AG09319 (cell line): ENCODE data around the gene NATD1.

Experiments used
- DNase-seq: peaks from one replicate; pipeline ENCODE4 v3.0.0-alpha.2; 2010; ENCODE audit warnings: low read depth; ENCODE audit errors: extremely low read depth
- CTCF ChIP-seq: IDR thresholded peaks from 2 replicates; pipeline ENCODE4 v1.5.1; 2011; ENCODE audit warnings: low read depth, mild to moderate bottlenecking, inconsistent platforms, low read length, moderate library complexity

NATD1 gene

GRCh38 chr17:21287703-21288449 lies 34.7 kb upstream of the NATD1 start:
- DNase-seq: peak; percentile 88
- TF ChIP-seq CTCF: no peak

GRCh38 chr17:21286909-21287702 lies 33.9 kb upstream of the NATD1 start:
- DNase-seq: no peak
- TF ChIP-seq CTCF: no peak

- peak; percentile 95 for DNase-seq
- TF ChIP-seq CTCF: no peak; the same call in 1 of the 2 replicates
Measured at GRCh38 chr17:21286066-21286770, 33.0 kb upstream of the NATD1 start.

- no peak for DNase-seq
- no peak for TF ChIP-seq CTCF
Measured at GRCh38 chr17:21285164-21286065, 32.2 kb upstream of the NATD1 start.

GRCh38 chr17:21284319-21285163 lies 31.3 kb upstream of the NATD1 start, which contains the start of gene MAP2K3:
Gene MAP2K3, plus strand, starts transcription at chr17:21284711. Its CDS starts 210 bp downstream, at chr17:21284921.
- DNase-seq: peak; percentile 98
- no peak for TF ChIP-seq CTCF
